Neural cell (in vitro differentiated cells): ENCODE measurements around the gene DGKB. TPM values are rescaled to one million over a fixed set of nuclear protein-coding genes. Genes with fewer than 3 reads are reported as not detected.

Experiments used
- H2AFZ ChIP-seq: fragments of 200-600, 300-800 bp; sonication (generic), shearing (Covaris generic); 2 replicates; pipeline ENCODE4 v1.6.0; 2014; ENCODE audit warnings: low read depth, mild to moderate bottlenecking, antibody characterized with exemption, low read length, moderate library complexity
- H3F3A ChIP-seq: fragments of 200-600 bp; shearing (Covaris generic); 2 replicates; pipeline ENCODE4 v1.6.1; 2016; ENCODE audit warnings: mild to moderate bottlenecking, moderate library complexity, mixed read lengths, antibody characterized with exemption, low read length; ENCODE audit not compliant: insufficient read depth, poor library complexity, severe bottlenecking
- H3K27ac ChIP-seq: fragments of 200-600, 300-800 bp; sonication (generic), shearing (Covaris generic); 2 replicates; pipeline ENCODE4 v1.5.1; 2014; ENCODE audit warnings: mild to moderate bottlenecking, low read length, moderate library complexity
- H3K27me3 ChIP-seq: fragments of 300-800, 200-600 bp; sonication (generic), shearing (Covaris generic); 2 replicates; pipeline ENCODE4 v1.6.0; 2014; ENCODE audit warnings: mild to moderate bottlenecking, low read depth, low read length, moderate library complexity; ENCODE audit not compliant: insufficient read depth
- H3K36me3 ChIP-seq: fragments of 300-800, 200-600 bp; sonication (generic), shearing (Covaris generic); 2 replicates; pipeline ENCODE4 v1.5.1; 2014; ENCODE audit warnings: mild to moderate bottlenecking, antibody characterized with exemption, low read length, moderate library complexity; ENCODE audit not compliant: insufficient read depth
- H3K4me2 ChIP-seq: fragments of 300-800, 200-600 bp; sonication (generic), shearing (Covaris generic); 2 replicates; pipeline ENCODE4 v1.6.0; 2014; ENCODE audit warnings: mild to moderate bottlenecking, low read length
- H3K4me3 ChIP-seq: fragments of 300-800, 200-600 bp; sonication (generic), shearing (Covaris generic); 2 replicates; pipeline ENCODE4 v1.5.1; 2014; ENCODE audit warnings: mild to moderate bottlenecking, low read length, moderate library complexity
- H3K79me2 ChIP-seq: fragments of 200-600 bp; shearing (Covaris generic); replicated peaks from 2 replicates; pipeline ENCODE4 v1.6.0; 2014; ENCODE audit warnings: mild to moderate bottlenecking, low read length, moderate library complexity; ENCODE audit not compliant: insufficient read depth
- H3K9ac ChIP-seq: fragments of 300-800, 200-600 bp; sonication (generic), shearing (Covaris generic); 2 replicates; pipeline ENCODE4 v1.6.1; 2016; ENCODE audit warnings: mild to moderate bottlenecking, low read length, mixed read lengths
- H3K9me2 ChIP-seq: fragments of 200-600 bp; shearing (Covaris generic); 2 replicates; pipeline ENCODE4 v1.6.1; 2016; ENCODE audit warnings: mild to moderate bottlenecking, low read length, mixed read lengths; ENCODE audit not compliant: insufficient read depth
- H3K9me3 ChIP-seq: fragments of 200-600, 300-800 bp; sonication (generic), shearing (Covaris generic); 2 replicates; pipeline ENCODE4 v1.6.1; 2016; ENCODE audit warnings: mild to moderate bottlenecking, mixed run types, low read length, moderate library complexity, mixed read lengths
- H4K20me1 ChIP-seq: fragments of 200-600 bp; shearing (Covaris generic); 2 replicates; pipeline ENCODE4 v1.6.1; 2016; ENCODE audit warnings: mild to moderate bottlenecking, mixed run types; ENCODE audit not compliant: insufficient read depth
- CTCF ChIP-seq: fragments of 450-650 bp; IDR thresholded peaks from 2 replicates; pipeline ENCODE4 v1.5.1; 2014; ENCODE audit warnings: antibody characterized with exemption, mild to moderate bottlenecking, moderate library complexity; ENCODE audit not compliant: poor library complexity, severe bottlenecking
- EP300 ChIP-seq: fragments of 450-650 bp; conservative IDR thresholded peaks from 2 replicates; pipeline ENCODE4 v1.6.1; 2014; ENCODE audit warnings: antibody characterized with exemption, mild to moderate bottlenecking, moderate library complexity; ENCODE audit not compliant: poor library complexity, severe bottlenecking
- EZH2 ChIP-seq: fragments of 200-600, 300-800 bp; shearing (Covaris generic), sonication (generic); IDR thresholded peaks from 2 replicates; pipeline ENCODE4 v1.6.1; 2014; ENCODE audit warnings: antibody characterized with exemption, low read length, borderline replicate concordance, mild to moderate bottlenecking; ENCODE audit not compliant: insufficient read depth, poor library complexity, severe bottlenecking
- MXI1 ChIP-seq: fragments of 450-650 bp; conservative IDR thresholded peaks from 2 replicates; pipeline ENCODE4 v1.6.1; 2014; ENCODE audit warnings: antibody characterized with exemption, mild to moderate bottlenecking; ENCODE audit not compliant: poor library complexity, severe bottlenecking
- POLR2AphosphoS5 ChIP-seq: IDR thresholded peaks from 2 replicates; pipeline ENCODE4 v1.6.1; 2012
- RAD21 ChIP-seq: fragments of 450-650 bp; conservative IDR thresholded peaks from 2 replicates; pipeline ENCODE4 v1.6.1; 2014; ENCODE audit warnings: antibody characterized with exemption, mild to moderate bottlenecking, moderate library complexity
- REST ChIP-seq: IDR thresholded peaks from 2 replicates; pipeline ENCODE4 v1.6.1; 2012; ENCODE audit warnings: borderline replicate concordance
- SMC3 ChIP-seq: fragments of 450-650 bp; conservative IDR thresholded peaks from 2 replicates; pipeline ENCODE4 v1.6.1; 2014; ENCODE audit warnings: antibody characterized with exemption, mild to moderate bottlenecking, moderate library complexity; ENCODE audit not compliant: poor library complexity
- TAF1 ChIP-seq: IDR thresholded peaks from 2 replicates; pipeline ENCODE4 v1.6.1; 2012; ENCODE audit warnings: low read depth
- polyA plus RNA-seq: library from polyadenylated mRNA; depleted of rRNA; stranded (reverse); fragments of >200 nt; gene quantifications from 2 replicates; pipeline ENCODE4 v1.2.3, GENCODE V29; 2014

Gene DGKB
- polyA plus RNA-seq, 1 donor from 2014 or later = 0.20 TPM

DNA sequence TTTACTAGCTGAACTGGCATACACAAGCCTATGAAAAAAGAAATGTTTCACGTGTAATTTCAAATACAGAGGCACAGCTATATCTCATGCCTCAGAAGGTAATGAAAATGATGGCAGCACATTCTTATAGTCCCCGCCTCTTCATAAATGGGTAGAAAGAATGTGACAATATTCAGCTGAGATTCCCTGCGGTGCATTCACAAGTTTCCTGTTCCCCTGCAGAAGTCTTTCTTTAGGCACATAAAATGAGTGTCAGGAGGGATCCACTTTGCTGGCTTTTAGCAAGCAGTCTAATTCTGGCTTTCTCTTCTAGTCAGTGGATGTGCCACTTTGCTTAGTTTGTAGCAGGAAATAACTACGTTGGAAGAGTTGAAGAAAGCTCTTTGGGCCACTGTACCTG lies 56.1 kb downstream of the DGKB start:
- no peaks in the 10 kb centered on the region for H3K9me2 ChIP-seq
- no peak overlapping the region for H2AFZ ChIP-seq
- no peak overlapping the region for H3K27ac ChIP-seq
- no peak overlapping the region for H3K4me3 ChIP-seq
- H3K9me3 ChIP-seq = no peaks in the 10 kb centered on the region
- H3F3A ChIP-seq = no peaks in the 10 kb centered on the region
- H3K36me3 ChIP-seq = no peaks in the 10 kb centered on the region
- no peaks in the 10 kb centered on the region for H3K79me2 ChIP-seq
- H3K9ac ChIP-seq = no peak overlapping the region
- no peaks in the 10 kb centered on the region for H3K27me3 ChIP-seq
- H4K20me1 ChIP-seq = no peaks in the 10 kb centered on the region
- H3K4me2 ChIP-seq = no peak overlapping the region
- TF ChIP-seq EP300 (no peak), MXI1 (no peak), POLR2AphosphoS5 (no peak), RAD21 (no peak), REST (no peak), SMC3 (no peak), CTCF (no peak), EZH2 (no peak), TAF1 (no peak)

GRCh38 chr7:14843755-14844154 lies 58.8 kb downstream of the DGKB start:
- no peaks in the 10 kb centered on the region for H3K9me2 ChIP-seq
- no peaks in the 10 kb centered on the region for H4K20me1 ChIP-seq
- H3K36me3 ChIP-seq = no peaks in the 10 kb centered on the region
- no peak overlapping the region for H2AFZ ChIP-seq
- no peaks in the 10 kb centered on the region for H3K27me3 ChIP-seq
- no peaks in the 10 kb centered on the region for H3K9me3 ChIP-seq
- H3K4me3 ChIP-seq = no peak overlapping the region
- no peak for TF ChIP-seq EZH2
- no peak for TF ChIP-seq CTCF
- no peak for TF ChIP-seq SMC3
- no peak for TF ChIP-seq RAD21
- no peak for TF ChIP-seq TAF1
- TF ChIP-seq REST = no peak
- TF ChIP-seq POLR2AphosphoS5 = no peak
- TF ChIP-seq EP300 = no peak
- no peak for TF ChIP-seq MXI1
- no peak overlapping the region for H3K4me2 ChIP-seq
- no peak overlapping the region for H3K9ac ChIP-seq
- H3K79me2 ChIP-seq = no peaks in the 10 kb centered on the region
- no peak overlapping the region for H3K27ac ChIP-seq
- H3F3A ChIP-seq = no peaks in the 10 kb centered on the region
